Coronary artery (tissue), 2 donors: ENCODE data around the gene SLC17A1.

Experiments used
- DNase-seq: peaks from one replicate; pipeline ENCODE4 v3.0.0-alpha.2; 2017; ENCODE audit warnings: low spot score
- H3K27ac ChIP-seq, 2 donors: fragments of 200-600 bp; sonication (generic); one replicate each; pipeline ENCODE4 v1.5.1; 2016 to 2019
- H3K4me3 ChIP-seq: fragments of 200-600 bp; sonication (generic); 2 replicates; pipeline ENCODE4 v1.5.1; 2016; ENCODE audit warnings: mild to moderate bottlenecking, moderate library complexity
- TF ChIP-seq, protein P1 (sequence below): fragments of 200-600 bp; sonication (generic); IDR thresholded peaks from one replicate; pipeline ENCODE4 v1.5.1; 2019; ENCODE audit warnings: antibody characterized with exemption

SLC17A1 gene

DNA sequence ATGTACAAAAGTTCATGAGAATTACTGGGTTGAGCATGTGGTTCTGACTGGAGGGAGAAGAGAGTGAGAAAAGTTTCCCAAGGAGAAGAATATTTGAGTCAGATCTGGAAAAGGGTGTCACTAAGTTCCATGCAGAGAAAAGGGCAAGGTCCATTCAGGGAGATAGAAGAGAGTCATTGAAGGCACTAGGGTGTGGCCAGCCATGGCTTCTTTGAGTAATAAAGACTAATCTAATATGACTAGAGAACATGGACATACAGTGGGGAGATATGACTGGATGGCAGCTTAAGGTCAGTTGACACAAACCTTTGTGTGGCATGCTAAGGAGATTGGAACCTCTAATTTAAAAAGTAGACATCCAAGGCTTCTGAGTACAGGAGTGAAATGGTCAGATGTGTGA lies 88.0 kb downstream of the SLC17A1 start:
- DNase-seq: no peak
- TF ChIP-seq, protein P1, sequence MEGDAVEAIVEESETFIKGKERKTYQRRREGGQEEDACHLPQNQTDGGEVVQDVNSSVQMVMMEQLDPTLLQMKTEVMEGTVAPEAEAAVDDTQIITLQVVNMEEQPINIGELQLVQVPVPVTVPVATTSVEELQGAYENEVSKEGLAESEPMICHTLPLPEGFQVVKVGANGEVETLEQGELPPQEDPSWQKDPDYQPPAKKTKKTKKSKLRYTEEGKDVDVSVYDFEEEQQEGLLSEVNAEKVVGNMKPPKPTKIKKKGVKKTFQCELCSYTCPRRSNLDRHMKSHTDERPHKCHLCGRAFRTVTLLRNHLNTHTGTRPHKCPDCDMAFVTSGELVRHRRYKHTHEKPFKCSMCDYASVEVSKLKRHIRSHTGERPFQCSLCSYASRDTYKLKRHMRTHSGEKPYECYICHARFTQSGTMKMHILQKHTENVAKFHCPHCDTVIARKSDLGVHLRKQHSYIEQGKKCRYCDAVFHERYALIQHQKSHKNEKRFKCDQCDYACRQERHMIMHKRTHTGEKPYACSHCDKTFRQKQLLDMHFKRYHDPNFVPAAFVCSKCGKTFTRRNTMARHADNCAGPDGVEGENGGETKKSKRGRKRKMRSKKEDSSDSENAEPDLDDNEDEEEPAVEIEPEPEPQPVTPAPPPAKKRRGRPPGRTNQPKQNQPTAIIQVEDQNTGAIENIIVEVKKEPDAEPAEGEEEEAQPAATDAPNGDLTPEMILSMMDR: no peak
- no peak overlapping the region for H3K27ac ChIP-seq
- no peak overlapping the region for H3K4me3 ChIP-seq

DNA sequence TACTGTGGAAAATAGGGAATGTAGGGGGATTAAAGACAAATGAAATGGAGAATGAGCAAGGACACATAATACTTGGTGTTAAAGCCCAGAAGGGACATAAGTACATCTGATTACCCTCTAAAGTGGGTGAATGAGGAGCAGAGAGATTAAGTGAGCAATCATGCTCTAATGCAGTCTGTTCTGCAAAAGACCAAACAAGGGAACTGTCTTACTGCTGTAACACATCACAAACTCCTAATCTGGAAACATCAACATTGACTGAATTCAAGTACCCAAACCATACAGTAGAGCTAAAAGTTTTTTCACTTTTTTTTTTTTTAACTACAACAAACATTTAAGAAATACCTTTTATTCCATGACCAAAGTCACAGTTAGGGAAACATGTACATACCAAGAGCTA lies 96.6 kb downstream of the SLC17A1 start:
- Histone ChIP-seq H3K27ac (no peak overlapping the region), H3K4me3 (no peak overlapping the region)
- DNase-seq: no peak
- TF ChIP-seq, protein P1: no peak
